Ishikawa (cell line): ENCODE measurements around the gene TCTN1.

Experiments
- RAD21 ChIP-seq: IDR thresholded peaks from 2 replicates; pipeline ENCODE4 v1.6.1; 2012; ENCODE audit warnings: low read depth
- TAF1 ChIP-seq: IDR thresholded peaks from 2 replicates; pipeline ENCODE4 v1.6.1; 2012; ENCODE audit warnings: low read depth, mild to moderate bottlenecking
- TCF12 ChIP-seq: IDR thresholded peaks from 2 replicates; pipeline ENCODE4 v1.6.1; 2012; ENCODE audit warnings: low read depth
- TF ChIP-seq, protein P1 (sequence below): IDR thresholded peaks from 2 replicates; pipeline ENCODE4 v1.6.1; 2012

DNA sequence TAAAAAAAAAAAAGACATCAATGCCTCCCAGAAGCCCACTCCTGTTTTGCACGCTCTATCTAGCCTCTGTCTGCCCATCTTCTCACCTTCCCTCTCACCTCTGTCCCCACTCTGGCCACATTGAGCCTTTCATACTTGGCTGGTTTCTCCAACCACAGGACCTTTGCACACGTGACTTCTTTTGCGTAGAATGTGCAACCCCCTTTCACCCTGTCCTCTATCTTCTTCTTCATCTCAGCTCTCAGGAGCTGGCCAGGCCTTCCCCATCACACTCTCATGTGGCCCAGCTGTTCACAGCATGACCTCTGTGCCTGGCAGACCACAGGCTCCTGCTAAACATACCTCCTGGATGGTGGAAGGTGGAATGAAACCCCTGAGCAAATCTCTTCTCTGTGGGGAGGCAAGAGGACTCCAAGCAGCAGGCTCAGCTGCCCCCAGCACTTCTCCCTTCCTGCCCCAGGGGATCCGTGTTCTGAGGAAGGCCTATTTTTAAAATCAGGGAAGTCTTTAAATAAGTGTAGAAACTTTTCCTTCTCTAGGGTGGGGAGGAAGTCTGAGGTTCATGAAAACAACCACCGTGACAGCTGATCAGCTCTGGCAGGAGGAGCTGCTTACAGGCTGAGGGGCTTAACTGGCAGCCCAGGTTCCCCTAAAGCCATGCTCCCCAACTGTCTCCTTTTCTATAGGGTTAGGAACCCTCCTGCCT lies 63.4 kb downstream of the TCTN1 start:
- TF ChIP-seq TAF1 = no peak
- no peak for TF ChIP-seq TCF12
- TF ChIP-seq, protein P1, sequence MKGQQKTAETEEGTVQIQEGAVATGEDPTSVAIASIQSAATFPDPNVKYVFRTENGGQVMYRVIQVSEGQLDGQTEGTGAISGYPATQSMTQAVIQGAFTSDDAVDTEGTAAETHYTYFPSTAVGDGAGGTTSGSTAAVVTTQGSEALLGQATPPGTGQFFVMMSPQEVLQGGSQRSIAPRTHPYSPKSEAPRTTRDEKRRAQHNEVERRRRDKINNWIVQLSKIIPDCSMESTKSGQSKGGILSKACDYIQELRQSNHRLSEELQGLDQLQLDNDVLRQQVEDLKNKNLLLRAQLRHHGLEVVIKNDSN = no peak
- TF ChIP-seq RAD21 = no peak
